PC-3 (cell line): ENCODE results near the gene RIC8B. TPM values are rescaled to one million over a fixed set of nuclear protein-coding genes. Genes with fewer than 3 reads are reported as not detected.
A peak's percentile ranks its signal among the peaks of the same experiment; 100 is the strongest.

Experiments
- ATAC-seq: fragments of 200-7000 bp; cut with Tn5 transposase; 2 replicates; pipeline ENCODE4 v1.9.1; 2020; ENCODE audit warnings: mild to moderate bottlenecking, moderate library complexity
- BruUV-seq: library from RNA; stranded (reverse); fragments of 400-500 nt; replicated peaks from 2 replicates; lab custom pipeline; 2021; lab: Mats Ljungman, UMichigan
- CTCF ChIA-PET: fragments of 300-600 bp; sonication (Branson Sonifier 250); formaldehyde crosslinking; loops from one replicate; lab custom pipeline; 2022; ENCODE audit warnings: antibody characterized with exemption; lab: Charles Lee
- POLR2A ChIA-PET: fragments of 300-600 bp; sonication (Branson Sonifier 250); formaldehyde crosslinking; loops from one replicate; lab custom pipeline; 2022; ENCODE audit warnings: antibody characterized with exemption; ENCODE audit not compliant: unreplicated experiment; lab: Charles Lee
- DNase-seq: peaks from one replicate; pipeline ENCODE4 v3.0.0-alpha.2; 2015
- H2AFZ ChIP-seq: fragments of 300-600 bp; sonication (generic); 2 replicates; pipeline ENCODE4 v1.6.0; 2016; ENCODE audit warnings: antibody characterized with exemption, low read length
- H3F3A ChIP-seq: fragments of 300-600 bp; sonication (generic); one replicate; pipeline ENCODE4 v1.6.0; 2017; ENCODE audit warnings: antibody characterized with exemption, low read length, control low read depth, mild to moderate bottlenecking; ENCODE audit not compliant: unreplicated experiment
- H3K27ac ChIP-seq: fragments of 300-600 bp; sonication (generic); 2 replicates; pipeline ENCODE4 v1.5.1; 2016; ENCODE audit warnings: mild to moderate bottlenecking, low read length
- H3K27me3 ChIP-seq: fragments of 300-600 bp; sonication (generic); 2 replicates; pipeline ENCODE4 v1.6.1; 2016; ENCODE audit warnings: low read length, mixed read lengths
- H3K36me3 ChIP-seq: fragments of 300-600 bp; sonication (generic); 2 replicates; pipeline ENCODE4 v1.6.1; 2016; ENCODE audit warnings: low read depth, mixed run types, low read length, mixed read lengths
- H3K4me1 ChIP-seq: fragments of 300-600 bp; sonication (generic); 2 replicates; pipeline ENCODE4 v1.5.1; 2016; ENCODE audit warnings: low read length; ENCODE audit not compliant: insufficient read depth
- H3K4me2 ChIP-seq: fragments of 300-600 bp; sonication (generic); 2 replicates; pipeline ENCODE4 v1.6.0; 2016; ENCODE audit warnings: low read length
- H3K4me3 ChIP-seq: fragments of 300-600 bp; sonication (generic); 2 replicates; pipeline ENCODE4 v1.5.1; 2016; ENCODE audit warnings: mild to moderate bottlenecking, low read length, mixed read lengths
- H3K79me2 ChIP-seq: fragments of 300-600 bp; sonication (generic); 2 replicates; pipeline ENCODE4 v1.6.1; 2017; ENCODE audit warnings: low read length, mixed read lengths
- H3K9ac ChIP-seq: fragments of 300-600 bp; sonication (generic); 2 replicates; pipeline ENCODE4 v1.6.0; 2016; ENCODE audit warnings: mild to moderate bottlenecking, low read length
- H3K9me2 ChIP-seq: fragments of 300-600 bp; sonication (generic); replicated peaks from 2 replicates; pipeline ENCODE4 v1.6.1; 2016; ENCODE audit warnings: mixed run types, low read length, mixed read lengths
- H3K9me3 ChIP-seq: fragments of 300-600 bp; sonication (generic); 2 replicates; pipeline ENCODE4 v1.6.1; 2016; ENCODE audit warnings: low read length, mixed read lengths
- H4K20me1 ChIP-seq: fragments of 300-600 bp; sonication (generic); 2 replicates; pipeline ENCODE4 v1.6.1; 2016; ENCODE audit warnings: low read length, mixed read lengths
- EZH2 ChIP-seq: fragments of 300-600 bp; sonication (generic); IDR thresholded peaks from one replicate; pipeline ENCODE4 v1.6.1; 2017; ENCODE audit warnings: antibody characterized with exemption, mild to moderate bottlenecking, low read length; ENCODE audit not compliant: unreplicated experiment
- EZH2phosphoT487 ChIP-seq: fragments of 300-600 bp; sonication (generic); IDR thresholded peaks from 2 replicates; pipeline ENCODE4 v1.6.1; 2018; ENCODE audit warnings: mild to moderate bottlenecking, antibody characterized with exemption, low read length, borderline replicate concordance
- intact Hi-C: fragments of 100-400 bp; cut with micrococcal nuclease; formaldehyde crosslinking; loops from 2 replicates; pipeline ENCODE4 v1.9.0; 2023
- total RNA-seq: library from RNA; depleted of rRNA; stranded (reverse); fragments of >200 nt; gene quantifications from 2 replicates; pipeline ENCODE4 v1.2.3, GENCODE V29; 2014
- TF ChIP-seq, protein P1 (sequence below): fragments of 300-600 bp; sonication (generic); conservative IDR thresholded peaks from 2 replicates; pipeline ENCODE4 v1.5.1; 2017; ENCODE audit warnings: antibody characterized with exemption, low read depth, mild to moderate bottlenecking, low read length

The RIC8B gene
- total RNA-seq, 1 experiment from 2014 or later = 8.6 TPM

DNA sequence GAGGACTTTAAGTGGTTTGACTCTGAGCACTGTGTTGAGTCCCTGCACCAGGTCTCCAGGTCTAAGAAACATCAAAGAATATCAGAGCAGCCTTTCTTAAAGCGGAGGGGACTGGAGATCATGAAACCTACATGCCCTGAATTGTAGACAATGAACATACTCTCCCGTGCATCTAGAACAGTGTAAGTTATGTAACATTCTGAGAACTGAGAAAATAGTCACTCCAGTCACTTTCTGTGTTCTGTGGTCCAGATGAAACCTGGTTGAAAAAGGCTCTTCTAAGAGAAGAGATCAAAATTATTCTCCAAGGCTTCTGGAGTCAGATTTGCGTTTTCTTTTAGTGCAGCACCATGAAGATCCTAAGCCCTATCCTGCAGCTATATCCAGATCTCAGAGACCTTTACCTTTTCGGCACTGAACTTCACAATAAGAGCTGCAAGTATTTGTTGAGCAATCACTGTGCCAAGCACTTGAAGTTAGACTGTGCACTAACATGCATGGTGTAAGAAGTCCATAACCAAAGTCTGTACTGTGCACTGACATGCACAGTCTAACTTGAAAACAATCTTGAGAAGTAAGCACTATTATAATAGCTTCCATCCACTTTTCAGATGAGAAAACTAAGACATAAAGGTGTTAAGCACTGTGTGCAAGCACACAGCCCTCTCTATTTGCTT, 115.6 kb downstream of the RIC8B start:
- CTCF ChIA-PET = no interaction called here
- no TSS peak for BruUV-seq

GRCh38 chr12:106892075-106892474, 117.6 kb downstream of the RIC8B start:
- Histone ChIP-seq H3K9ac (no peak overlapping the region), H3K36me3 (no peaks in the 10 kb centered on the region), H3K27ac (no peak overlapping the region), H4K20me1 (no peaks in the 10 kb centered on the region), H3K79me2 (no peaks in the 10 kb centered on the region), H3K4me2 (no peak overlapping the region), H2AFZ (no peak overlapping the region), H3K9me2 (no peaks in the 10 kb centered on the region), H3K4me1 (no peaks in the 10 kb centered on the region), H3F3A (no peaks in the 10 kb centered on the region), H3K4me3 (no peak overlapping the region), H3K9me3 (no peaks in the 10 kb centered on the region), H3K27me3 (no peaks in the 10 kb centered on the region)
- BruUV-seq = no TSS peak
- intact Hi-C loops = no loop called here
- ChIA-PET CTCF (no interaction called here), POLR2A (interaction anchor here (0.6 to 0.7 kb wide), 2 partner anchors 12 to 43 kb away, joined by 3 to 12 read pairs; no protein-coding TSS in a partner anchor)
- TF ChIP-seq, protein P1, sequence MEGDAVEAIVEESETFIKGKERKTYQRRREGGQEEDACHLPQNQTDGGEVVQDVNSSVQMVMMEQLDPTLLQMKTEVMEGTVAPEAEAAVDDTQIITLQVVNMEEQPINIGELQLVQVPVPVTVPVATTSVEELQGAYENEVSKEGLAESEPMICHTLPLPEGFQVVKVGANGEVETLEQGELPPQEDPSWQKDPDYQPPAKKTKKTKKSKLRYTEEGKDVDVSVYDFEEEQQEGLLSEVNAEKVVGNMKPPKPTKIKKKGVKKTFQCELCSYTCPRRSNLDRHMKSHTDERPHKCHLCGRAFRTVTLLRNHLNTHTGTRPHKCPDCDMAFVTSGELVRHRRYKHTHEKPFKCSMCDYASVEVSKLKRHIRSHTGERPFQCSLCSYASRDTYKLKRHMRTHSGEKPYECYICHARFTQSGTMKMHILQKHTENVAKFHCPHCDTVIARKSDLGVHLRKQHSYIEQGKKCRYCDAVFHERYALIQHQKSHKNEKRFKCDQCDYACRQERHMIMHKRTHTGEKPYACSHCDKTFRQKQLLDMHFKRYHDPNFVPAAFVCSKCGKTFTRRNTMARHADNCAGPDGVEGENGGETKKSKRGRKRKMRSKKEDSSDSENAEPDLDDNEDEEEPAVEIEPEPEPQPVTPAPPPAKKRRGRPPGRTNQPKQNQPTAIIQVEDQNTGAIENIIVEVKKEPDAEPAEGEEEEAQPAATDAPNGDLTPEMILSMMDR = no peak
- TF ChIP-seq EZH2 (no peak), EZH2phosphoT487 (no peak)
- ATAC-seq (peak; percentile 33; the same call in 1 of the 2 replicates), DNase-seq (peak; percentile 14)

More for the DNA sequence above, 115.6 kb downstream of the RIC8B start:
- TF ChIP-seq EZH2phosphoT487 (no peak), EZH2 (no peak)
- TF ChIP-seq, protein P1 = no peak
- POLR2A ChIA-PET = no interaction called here
- Histone ChIP-seq H3F3A (no peaks in the 10 kb centered on the region), H3K9me2 (no peaks in the 10 kb centered on the region), H3K79me2 (no peaks in the 10 kb centered on the region), H3K27me3 (no peaks in the 10 kb centered on the region), H2AFZ (no peak overlapping the region), H3K9me3 (no peaks in the 10 kb centered on the region), H3K4me3 (no peak overlapping the region), H3K9ac (no peak overlapping the region), H3K4me1 (no peaks in the 10 kb centered on the region), H3K27ac (no peak overlapping the region), H3K4me2 (no peak overlapping the region), H3K36me3 (peaks cover 8% of the 10 kb centered on the region; the same call in 1 of the 2 replicates), H4K20me1 (no peaks in the 10 kb centered on the region)
- DNase-seq (no peak), ATAC-seq (no peak)
- intact Hi-C loops = no loop called here

GRCh38 chr12:106893451-106893850, 119.0 kb downstream of the RIC8B start:
- intact Hi-C loops = no loop called here
- Histone ChIP-seq H3K27ac (no peak overlapping the region), H3K4me3 (no peak overlapping the region), H3K9me3 (no peaks in the 10 kb centered on the region), H3F3A (no peaks in the 10 kb centered on the region), H3K79me2 (no peaks in the 10 kb centered on the region), H3K9ac (no peak overlapping the region), H3K9me2 (no peaks in the 10 kb centered on the region), H3K4me1 (no peaks in the 10 kb centered on the region), H2AFZ (no peak overlapping the region), H3K36me3 (no peaks in the 10 kb centered on the region), H3K4me2 (no peak overlapping the region), H3K27me3 (no peaks in the 10 kb centered on the region), H4K20me1 (no peaks in the 10 kb centered on the region)
- CTCF ChIA-PET = interaction anchor here (0.6 kb wide), 1 partner anchor 201 kb away, joined by 6 read pairs; no protein-coding TSS in a partner anchor
- TF ChIP-seq, protein P1 = no peak
- ATAC-seq (peak; percentile 35), DNase-seq (peak; percentile 39)
- no TSS peak for BruUV-seq
- POLR2A ChIA-PET = no interaction called here
